Peyer's patch (tissue), 4 donors: Measurements from ENCODE around the gene SLC26A9.

Experiments
- CTCF ChIP-seq, 6 experiments: fragments of 450-650 bp in 4 of 6; fragments of 200-600 bp in 2 of 6; sonication (generic) in 1 of 6; IDR thresholded peaks; one replicate each; pipeline ENCODE4 v1.5.1; 2017 to 2019; ENCODE audit warnings: antibody characterized with exemption in 6 of 6, mild to moderate bottlenecking in 3 of 6, moderate library complexity in 1 of 6
- POLR2A ChIP-seq, 2 donors: fragments of 450-650 bp; IDR thresholded peaks; one replicate each; pipeline ENCODE4 v1.5.1; 2017; ENCODE audit warnings: antibody characterized with exemption in 2 of 2, mild to moderate bottlenecking in 2 of 2, moderate library complexity in 2 of 2

GRCh38 chr1:205940710-205941109 lies 2.5 kb downstream of the SLC26A9 start:
- no peak for TF ChIP-seq CTCF (IDR thresholded peaks at IDR 0.05)
- no peak for TF ChIP-seq POLR2A (IDR thresholded peaks at IDR 0.05)
